ENCODE results near the gene FITM1.
"Not testable (repeated sequence)": the region's sequence is repeated elsewhere in the genome, so short reads cannot be mapped to it uniquely, and the experiment has no call there.

FITM1 gene

DNA sequence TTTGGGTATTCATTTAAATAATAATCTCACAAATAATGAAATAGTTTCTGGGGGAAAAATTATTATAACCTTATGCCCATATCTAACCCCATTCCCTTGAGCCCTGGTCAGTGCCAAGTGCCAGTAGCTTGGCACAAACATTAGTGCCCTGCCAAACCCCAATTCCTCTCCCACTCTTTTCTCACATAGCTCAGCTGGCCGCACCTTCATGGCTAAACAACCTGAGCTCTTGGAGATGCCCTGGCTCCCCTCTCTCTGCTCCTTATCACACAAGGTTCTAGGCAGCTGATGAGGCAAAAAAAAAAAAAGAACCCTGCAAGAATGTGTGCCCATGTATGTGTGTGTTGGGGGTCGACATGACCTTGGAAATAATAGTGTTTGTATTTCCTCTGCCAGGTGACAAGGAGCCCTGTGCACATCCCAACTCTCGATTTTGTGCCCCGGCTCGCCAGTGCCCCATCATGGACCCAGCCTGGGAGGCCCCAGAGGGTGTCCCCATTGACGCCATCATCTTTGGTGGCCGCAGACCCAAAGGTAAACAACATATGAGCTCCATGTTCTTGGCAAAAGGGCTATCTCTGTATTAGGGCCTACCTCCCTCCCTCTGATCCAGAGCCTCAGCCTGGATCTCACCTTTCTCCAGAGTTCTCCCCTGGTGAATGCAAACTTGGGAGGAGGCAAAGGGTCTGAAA, 28.0 kb upstream of the FITM1 start:
- no peak for DNase-seq (ENCODE audit: low spot score)
- TF ChIP-seq, protein P1, sequence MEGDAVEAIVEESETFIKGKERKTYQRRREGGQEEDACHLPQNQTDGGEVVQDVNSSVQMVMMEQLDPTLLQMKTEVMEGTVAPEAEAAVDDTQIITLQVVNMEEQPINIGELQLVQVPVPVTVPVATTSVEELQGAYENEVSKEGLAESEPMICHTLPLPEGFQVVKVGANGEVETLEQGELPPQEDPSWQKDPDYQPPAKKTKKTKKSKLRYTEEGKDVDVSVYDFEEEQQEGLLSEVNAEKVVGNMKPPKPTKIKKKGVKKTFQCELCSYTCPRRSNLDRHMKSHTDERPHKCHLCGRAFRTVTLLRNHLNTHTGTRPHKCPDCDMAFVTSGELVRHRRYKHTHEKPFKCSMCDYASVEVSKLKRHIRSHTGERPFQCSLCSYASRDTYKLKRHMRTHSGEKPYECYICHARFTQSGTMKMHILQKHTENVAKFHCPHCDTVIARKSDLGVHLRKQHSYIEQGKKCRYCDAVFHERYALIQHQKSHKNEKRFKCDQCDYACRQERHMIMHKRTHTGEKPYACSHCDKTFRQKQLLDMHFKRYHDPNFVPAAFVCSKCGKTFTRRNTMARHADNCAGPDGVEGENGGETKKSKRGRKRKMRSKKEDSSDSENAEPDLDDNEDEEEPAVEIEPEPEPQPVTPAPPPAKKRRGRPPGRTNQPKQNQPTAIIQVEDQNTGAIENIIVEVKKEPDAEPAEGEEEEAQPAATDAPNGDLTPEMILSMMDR (IDR thresholded peaks at IDR 0.05; ENCODE audit: borderline replicate concordance, control extremely low read depth, extremely low read depth, insufficient read depth, missing control alignments): no peak
- in situ Hi-C loops (cut with MboI; ENCODE audit: low sequenced_read_pairs, unreplicated experiment): no loop called here

DNA sequence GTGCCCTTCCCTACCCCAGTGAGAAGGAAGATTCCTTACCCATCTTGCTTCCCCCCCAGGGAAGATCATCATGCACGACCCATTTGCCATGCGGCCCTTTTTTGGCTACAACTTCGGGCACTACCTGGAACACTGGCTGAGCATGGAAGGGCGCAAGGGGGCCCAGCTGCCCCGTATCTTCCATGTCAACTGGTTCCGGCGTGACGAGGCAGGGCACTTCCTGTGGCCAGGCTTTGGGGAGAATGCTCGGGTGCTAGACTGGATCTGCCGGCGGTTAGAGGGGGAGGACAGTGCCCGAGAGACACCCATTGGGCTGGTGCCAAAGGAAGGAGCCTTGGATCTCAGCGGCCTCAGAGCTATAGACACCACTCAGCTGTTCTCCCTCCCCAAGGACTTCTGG, 27.0 kb upstream of the FITM1 start:
- in situ Hi-C loops (cut with MboI; ENCODE audit: low sequenced_read_pairs, unreplicated experiment): no loop called here
- TF ChIP-seq, protein P1 (IDR thresholded peaks at IDR 0.05; ENCODE audit: borderline replicate concordance, control extremely low read depth, extremely low read depth, insufficient read depth, missing control alignments): no peak
- DNase-seq (ENCODE audit: low spot score): no peak

DNA sequence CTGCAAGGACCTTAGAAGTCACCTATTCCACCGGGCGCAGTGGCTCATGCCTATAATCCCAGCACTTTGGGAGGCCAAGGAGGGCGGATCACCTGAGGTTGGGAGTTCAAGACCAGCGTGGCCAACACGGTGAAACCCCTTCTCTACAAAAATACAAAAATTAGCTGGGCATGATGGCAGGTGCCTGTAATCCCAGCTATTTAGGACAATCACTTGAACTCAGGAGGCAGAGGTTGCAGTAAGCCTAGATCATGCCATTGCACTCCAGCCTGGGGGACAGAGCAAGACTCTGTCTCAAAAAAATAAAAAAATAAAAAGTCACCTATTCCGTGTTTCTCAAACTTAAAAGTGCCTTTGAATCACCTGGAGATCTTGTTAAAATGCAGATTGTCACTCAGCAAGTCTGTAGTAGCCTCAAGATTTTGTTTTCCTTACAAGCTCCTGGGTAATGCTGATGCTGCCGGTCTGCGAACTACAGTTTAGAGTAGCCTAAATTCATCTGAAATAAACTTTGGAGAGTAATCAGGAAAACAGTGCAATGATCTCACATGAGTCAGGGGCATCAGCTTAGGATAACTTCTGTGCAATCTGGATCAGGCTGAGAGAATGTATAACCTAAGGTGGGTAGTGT, 24.7 kb upstream of the FITM1 start:
- in situ Hi-C loops (cut with MboI; ENCODE audit: low sequenced_read_pairs, unreplicated experiment); DNase-seq (ENCODE audit: low spot score): not testable (repeated sequence)

DNA sequence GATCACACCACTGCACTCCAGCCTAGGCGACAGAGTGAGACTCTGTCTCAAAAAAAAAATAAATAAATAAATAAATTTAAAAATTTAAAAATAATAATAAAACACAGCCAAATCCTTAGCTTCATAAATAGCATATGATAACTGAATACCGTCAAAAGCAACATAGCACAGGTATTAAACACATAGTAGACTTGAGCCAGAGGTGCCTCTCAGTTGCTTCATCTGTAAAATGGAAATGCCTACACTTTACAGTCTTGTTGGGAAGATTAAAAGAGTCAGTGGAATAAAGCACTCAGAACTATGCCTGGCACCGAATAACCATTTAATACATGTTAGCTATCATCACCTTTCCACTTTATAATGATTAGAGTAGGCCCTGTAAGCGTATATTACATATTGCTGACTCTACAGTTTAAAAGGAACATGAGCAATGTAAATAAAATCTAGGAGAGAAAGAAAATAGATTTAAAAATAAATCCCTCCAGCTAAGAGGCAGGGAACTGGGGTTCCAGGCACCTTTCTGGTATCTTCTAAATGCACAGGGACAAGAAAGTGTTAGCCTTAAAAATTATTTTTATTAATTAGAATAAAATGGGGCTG, 23.7 kb upstream of the FITM1 start:
- in situ Hi-C loops (cut with MboI; ENCODE audit: low sequenced_read_pairs, unreplicated experiment): no loop called here
- no peak for DNase-seq (ENCODE audit: low spot score)
- TF ChIP-seq, protein P1 (IDR thresholded peaks at IDR 0.05; ENCODE audit: borderline replicate concordance, control extremely low read depth, extremely low read depth, insufficient read depth, missing control alignments): no peak

DNA sequence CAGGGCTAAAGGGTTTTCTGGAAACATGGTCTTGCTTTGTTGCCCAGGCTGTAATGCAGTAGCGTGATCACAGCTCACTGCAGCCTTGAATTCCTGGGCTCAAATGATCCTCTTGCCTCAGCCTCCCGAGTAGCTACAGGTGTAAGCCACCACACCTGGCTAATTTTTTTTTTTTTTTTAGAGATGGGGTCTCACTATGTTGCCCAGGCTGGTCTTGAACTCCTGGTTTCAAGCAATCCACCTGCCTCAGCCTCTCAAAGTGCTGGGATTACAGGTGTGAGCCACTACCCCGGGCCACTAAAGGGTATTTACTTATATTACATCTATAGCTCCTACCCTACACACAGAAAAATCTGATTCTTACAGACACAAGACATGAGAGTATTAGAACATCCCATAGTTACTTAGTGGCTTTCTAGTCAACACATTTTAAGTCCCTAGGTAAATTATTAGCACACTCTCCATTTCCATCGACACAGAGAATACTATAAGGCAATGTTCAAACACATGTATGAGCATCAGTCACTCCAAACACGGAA, 22.1 kb upstream of the FITM1 start:
- in situ Hi-C loops (cut with MboI; ENCODE audit: low sequenced_read_pairs, unreplicated experiment): no loop called here

DNA sequence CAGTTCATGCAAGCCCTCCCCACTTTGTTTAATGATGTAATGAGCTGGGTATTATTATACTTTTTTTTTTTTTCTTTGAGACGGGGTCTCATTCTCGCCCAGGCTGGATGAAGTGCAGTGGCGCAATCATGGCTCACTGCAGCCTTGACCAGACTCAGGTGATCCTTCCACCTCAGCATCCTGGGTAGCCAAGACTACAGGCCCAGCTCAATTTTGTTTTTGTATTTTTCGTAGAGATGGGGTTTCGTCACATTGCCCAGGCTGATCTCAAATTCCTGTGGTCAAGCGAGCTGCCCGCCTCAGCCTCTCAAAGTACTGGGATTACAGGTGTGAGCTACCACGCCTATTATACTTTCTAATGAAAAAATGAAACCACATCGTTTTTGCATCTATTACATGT, 20.4 kb upstream of the FITM1 start:
- in situ Hi-C loops (cut with MboI; ENCODE audit: low sequenced_read_pairs, unreplicated experiment): no loop called here
- TF ChIP-seq, protein P1 (IDR thresholded peaks at IDR 0.05; ENCODE audit: borderline replicate concordance, control extremely low read depth, extremely low read depth, insufficient read depth, missing control alignments): no peak
- DNase-seq (ENCODE audit: low spot score): no peak

More for the DNA sequence above, 22.1 kb upstream of the FITM1 start:
- no peak for DNase-seq (ENCODE audit: low spot score)
- TF ChIP-seq, protein P1 (IDR thresholded peaks at IDR 0.05; ENCODE audit: borderline replicate concordance, control extremely low read depth, extremely low read depth, insufficient read depth, missing control alignments): no peak

DNA sequence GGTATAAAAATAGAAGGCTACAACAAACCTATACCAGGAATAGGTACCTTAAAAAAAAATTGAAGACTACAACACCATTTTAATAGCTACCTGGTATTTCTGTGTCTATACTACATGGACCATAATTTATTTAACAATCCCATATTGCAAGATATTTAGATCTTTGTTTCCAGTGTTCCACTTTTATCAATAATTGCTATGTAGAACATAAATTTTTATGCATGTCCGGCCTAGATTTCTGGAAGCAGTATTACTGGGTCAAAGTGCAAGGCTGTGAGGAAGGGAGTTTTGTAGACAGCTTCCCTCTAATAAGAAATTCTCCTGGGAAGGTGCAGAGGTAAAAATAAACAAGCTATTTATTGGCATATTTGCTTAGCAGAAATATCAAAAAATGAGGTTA, 19.9 kb upstream of the FITM1 start:
- no peak for DNase-seq (ENCODE audit: low spot score)
- TF ChIP-seq, protein P1 (IDR thresholded peaks at IDR 0.05; ENCODE audit: borderline replicate concordance, control extremely low read depth, extremely low read depth, insufficient read depth, missing control alignments): no peak
- in situ Hi-C loops (cut with MboI; ENCODE audit: low sequenced_read_pairs, unreplicated experiment): no loop called here
